ENCODE data around the gene NOD1. TPM values are rescaled to one million over a fixed set of nuclear protein-coding genes. Genes with fewer than 3 reads are reported as not detected.
A peak's percentile ranks its signal among the peaks of the same experiment; 100 is the strongest.
"Not testable (repeated sequence)": the region's sequence is repeated elsewhere in the genome, so short reads cannot be mapped to it uniquely, and the experiment has no call there.

Gene NOD1
- total RNA-seq, 1 donor from 2014 or later = 32.7 TPM

- H3K9me3 Mint-ChIP-seq (ENCODE audit: unreplicated experiment) = no peaks in the 10 kb centered on the region
- no peaks in the 10 kb centered on the region for H3K4me1 Mint-ChIP-seq (ENCODE audit: unreplicated experiment)
- no peak overlapping the region for H3K4me3 Mint-ChIP-seq (ENCODE audit: unreplicated experiment)
- no peak for DNase-seq (ENCODE audit: low spot score)
- no peak for TF ChIP-seq CTCF (IDR thresholded peaks at IDR 0.05; ENCODE audit: unreplicated experiment)
- peaks cover 28% of the 10 kb centered on the region for H3K36me3 Mint-ChIP-seq (ENCODE audit: low read depth, unreplicated experiment)
- H3K27me3 Mint-ChIP-seq (ENCODE audit: unreplicated experiment) = peaks cover 7% of the 10 kb centered on the region
- no peak overlapping the region for H3K27ac Mint-ChIP-seq (ENCODE audit: unreplicated experiment)
These were observed 56.9 kb downstream of the NOD1 start for GRCh38 chr7:30421647-30422196.

GRCh38 chr7:30420662-30421061, 57.9 kb downstream of the NOD1 start:
- Mint-ChIP-seq H3K4me1 (ENCODE audit: unreplicated experiment) (no peaks in the 10 kb centered on the region), H3K9me3 (ENCODE audit: unreplicated experiment) (no peaks in the 10 kb centered on the region), H3K4me3 (ENCODE audit: unreplicated experiment) (no peak overlapping the region), H3K27ac (ENCODE audit: unreplicated experiment) (no peak overlapping the region), H3K27me3 (ENCODE audit: unreplicated experiment) (peaks cover 3% of the 10 kb centered on the region), H3K36me3 (ENCODE audit: low read depth, unreplicated experiment) (peaks cover 17% of the 10 kb centered on the region)
- TF ChIP-seq CTCF (IDR thresholded peaks at IDR 0.05; ENCODE audit: unreplicated experiment) = no peak
- no peak for DNase-seq (ENCODE audit: low spot score)

GRCh38 chr7:30420080-30420479, 58.5 kb downstream of the NOD1 start:
- not testable (repeated sequence) for H3K27me3 Mint-ChIP-seq (ENCODE audit: unreplicated experiment); H3K27ac Mint-ChIP-seq (ENCODE audit: unreplicated experiment); H3K4me1 Mint-ChIP-seq (ENCODE audit: unreplicated experiment); DNase-seq (ENCODE audit: low spot score); H3K9me3 Mint-ChIP-seq (ENCODE audit: unreplicated experiment); H3K4me3 Mint-ChIP-seq (ENCODE audit: unreplicated experiment)
- peaks cover 12% of the 10 kb centered on the region for H3K36me3 Mint-ChIP-seq (ENCODE audit: low read depth, unreplicated experiment)

GRCh38 chr7:30413864-30414263, 64.7 kb downstream of the NOD1 start:
- peaks cover 11% of the 10 kb centered on the region for H3K9me3 Mint-ChIP-seq (ENCODE audit: unreplicated experiment)
- no peak for TF ChIP-seq CTCF (IDR thresholded peaks at IDR 0.05; ENCODE audit: unreplicated experiment)
- no peak overlapping the region for H3K27ac Mint-ChIP-seq (ENCODE audit: unreplicated experiment)
- H3K4me1 Mint-ChIP-seq (ENCODE audit: unreplicated experiment) = peaks cover 15% of the 10 kb centered on the region
- no peak for DNase-seq (ENCODE audit: low spot score)
- H3K27me3 Mint-ChIP-seq (ENCODE audit: unreplicated experiment) = peaks cover 1% of the 10 kb centered on the region
- H3K36me3 Mint-ChIP-seq (ENCODE audit: low read depth, unreplicated experiment) = peaks cover 12% of the 10 kb centered on the region
- H3K4me3 Mint-ChIP-seq (ENCODE audit: unreplicated experiment) = no peak overlapping the region

GRCh38 chr7:30412782-30413504, 65.6 kb downstream of the NOD1 start:
- Mint-ChIP-seq H3K36me3 (ENCODE audit: low read depth, unreplicated experiment) (peaks cover 12% of the 10 kb centered on the region), H3K4me1 (ENCODE audit: unreplicated experiment) (peaks cover 18% of the 10 kb centered on the region), H3K27ac (ENCODE audit: unreplicated experiment) (no peak overlapping the region), H3K9me3 (ENCODE audit: unreplicated experiment) (peaks cover 11% of the 10 kb centered on the region), H3K4me3 (ENCODE audit: unreplicated experiment) (no peak overlapping the region), H3K27me3 (ENCODE audit: unreplicated experiment) (peaks cover 1% of the 10 kb centered on the region)
- TF ChIP-seq CTCF (IDR thresholded peaks at IDR 0.05; ENCODE audit: unreplicated experiment) = peak; percentile 24
- DNase-seq (ENCODE audit: low spot score) = peak; percentile 35
